Measurements from ENCODE around the gene LSG1.

DNA sequence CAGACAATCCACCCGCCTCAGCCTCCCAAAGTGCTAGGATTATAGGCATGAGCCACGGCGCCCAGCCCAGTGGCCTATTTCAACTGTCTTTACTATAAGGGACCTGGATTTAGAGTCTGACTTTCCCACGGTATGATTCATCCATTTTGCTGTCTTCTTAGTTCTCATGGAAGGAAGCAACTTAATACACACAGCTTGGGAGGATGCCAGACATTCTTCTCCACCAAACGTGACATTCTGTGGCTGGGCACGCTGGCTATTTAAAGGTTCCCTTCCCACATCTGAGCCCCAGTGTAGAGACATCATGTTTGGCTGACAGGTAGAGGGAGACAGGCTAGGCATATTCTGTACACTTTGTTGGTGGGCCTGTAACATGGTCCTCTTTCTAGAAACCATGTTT, 39.9 kb upstream of the LSG1 start:
- TF ChIP-seq, protein P1, sequence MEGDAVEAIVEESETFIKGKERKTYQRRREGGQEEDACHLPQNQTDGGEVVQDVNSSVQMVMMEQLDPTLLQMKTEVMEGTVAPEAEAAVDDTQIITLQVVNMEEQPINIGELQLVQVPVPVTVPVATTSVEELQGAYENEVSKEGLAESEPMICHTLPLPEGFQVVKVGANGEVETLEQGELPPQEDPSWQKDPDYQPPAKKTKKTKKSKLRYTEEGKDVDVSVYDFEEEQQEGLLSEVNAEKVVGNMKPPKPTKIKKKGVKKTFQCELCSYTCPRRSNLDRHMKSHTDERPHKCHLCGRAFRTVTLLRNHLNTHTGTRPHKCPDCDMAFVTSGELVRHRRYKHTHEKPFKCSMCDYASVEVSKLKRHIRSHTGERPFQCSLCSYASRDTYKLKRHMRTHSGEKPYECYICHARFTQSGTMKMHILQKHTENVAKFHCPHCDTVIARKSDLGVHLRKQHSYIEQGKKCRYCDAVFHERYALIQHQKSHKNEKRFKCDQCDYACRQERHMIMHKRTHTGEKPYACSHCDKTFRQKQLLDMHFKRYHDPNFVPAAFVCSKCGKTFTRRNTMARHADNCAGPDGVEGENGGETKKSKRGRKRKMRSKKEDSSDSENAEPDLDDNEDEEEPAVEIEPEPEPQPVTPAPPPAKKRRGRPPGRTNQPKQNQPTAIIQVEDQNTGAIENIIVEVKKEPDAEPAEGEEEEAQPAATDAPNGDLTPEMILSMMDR (IDR thresholded peaks at IDR 0.05) = no peak
- TF ChIP-seq POLR2A (IDR thresholded peaks at IDR 0.05) = no peak
- TF ChIP-seq EP300 (IDR thresholded peaks at IDR 0.05) = no peak

Measured in upper lobe of left lung (tissue), 4 donors.